GM21619 (cell line): Measurements from ENCODE around the gene COPG1.
"Not testable (repeated sequence)": the region's sequence is repeated elsewhere in the genome, so short reads cannot be mapped to it uniquely, and the experiment has no call there.

Experiments
- ATAC-seq: cut with Tn5 transposase; IDR thresholded peaks from one replicate; pipeline ENCODE4 v1.9.1; 2021; ENCODE audit not compliant: unreplicated experiment

The COPG1 gene

GRCh38 chr3:129239991-129240390 is 9.4 kb upstream of the COPG1 start:
- no peak for ATAC-seq

- ATAC-seq = no peak
These were observed 9.0 kb upstream of the COPG1 start for GRCh38 chr3:129240436-129240835.

- ATAC-seq = no peak
These were observed 4.3 kb upstream of the COPG1 start for GRCh38 chr3:129245141-129245540.

GRCh38 chr3:129245641-129246306 is 3.6 kb upstream of the COPG1 start:
- peak; percentile 45 for ATAC-seq

GRCh38 chr3:129246636-129247035 is 2.8 kb upstream of the COPG1 start:
- no peak for ATAC-seq

GRCh38 chr3:129248286-129248979 is 973 bp upstream of the COPG1 start:
- no peak for ATAC-seq

- no peak for ATAC-seq
These were observed 3.3 kb downstream of the COPG1 start for GRCh38 chr3:129252748-129253147.

- ATAC-seq = no peak
These were observed 5.3 kb downstream of the COPG1 start for GRCh38 chr3:129254536-129255230.

GRCh38 chr3:129256270-129256669 is 6.9 kb downstream of the COPG1 start:
- no peak for ATAC-seq

GRCh38 chr3:129257609-129258008 is 8.2 kb downstream of the COPG1 start:
- no peak for ATAC-seq

GRCh38 chr3:129259612-129260477 is 10.4 kb downstream of the COPG1 start:
- no peak for ATAC-seq

GRCh38 chr3:129260606-129261005 is 11.2 kb downstream of the COPG1 start:
- ATAC-seq = no peak

GRCh38 chr3:129261894-129262293 is 12.5 kb downstream of the COPG1 start:
- no peak for ATAC-seq

- ATAC-seq = no peak
These were observed 13.9 kb downstream of the COPG1 start for GRCh38 chr3:129263161-129263910.

- not testable (repeated sequence) for ATAC-seq
These were observed 15.6 kb downstream of the COPG1 start for GRCh38 chr3:129264994-129265393.

GRCh38 chr3:129266651-129267050 is 17.2 kb downstream of the COPG1 start:
- ATAC-seq = no peak

GRCh38 chr3:129268396-129268795 is 19.0 kb downstream of the COPG1 start:
- ATAC-seq = no peak

- no peak for ATAC-seq
These were observed 22.3 kb downstream of the COPG1 start for GRCh38 chr3:129271674-129272073.

- peak; percentile 84 for ATAC-seq
These were observed 27.0 kb downstream of the COPG1 start for GRCh38 chr3:129276385-129276784.

GRCh38 chr3:129277829-129278271 is 28.4 kb downstream of the COPG1 start:
- no peak for ATAC-seq
